ENCODE measurements around the gene OST4.

OST4 gene

GRCh38 chr2:27091746-27092695, 20.6 kb upstream of the OST4 start:
- no peak for TF ChIP-seq CTCF (conservative IDR thresholded peaks at IDR 0.05; ENCODE audit: low read depth, low read length)
- Histone ChIP-seq H4K20me1 (ENCODE audit: insufficient read depth) (no peaks in the 10 kb centered on the region), H3K9ac (no peak overlapping the region), H3K4me3 (IDR thresholded peaks at IDR 0.05; ENCODE audit: insufficient read depth, low read depth, low read length) (no peak overlapping the region), H3K36me3 (ENCODE audit: insufficient read depth) (no peaks in the 10 kb centered on the region), H3K79me2 (ENCODE audit: insufficient read depth, low read depth) (no peaks in the 10 kb centered on the region), H3K4me2 (no peak overlapping the region), H3K27ac (no peak overlapping the region), H3K4me1 (ENCODE audit: low read depth, poor library complexity, severe bottlenecking) (peaks cover 9% of the 10 kb centered on the region), H2AFZ (ENCODE audit: low read depth) (no peak overlapping the region), H3K27me3 (ENCODE audit: insufficient read depth, low read depth) (no peaks in the 10 kb centered on the region)

DNA sequence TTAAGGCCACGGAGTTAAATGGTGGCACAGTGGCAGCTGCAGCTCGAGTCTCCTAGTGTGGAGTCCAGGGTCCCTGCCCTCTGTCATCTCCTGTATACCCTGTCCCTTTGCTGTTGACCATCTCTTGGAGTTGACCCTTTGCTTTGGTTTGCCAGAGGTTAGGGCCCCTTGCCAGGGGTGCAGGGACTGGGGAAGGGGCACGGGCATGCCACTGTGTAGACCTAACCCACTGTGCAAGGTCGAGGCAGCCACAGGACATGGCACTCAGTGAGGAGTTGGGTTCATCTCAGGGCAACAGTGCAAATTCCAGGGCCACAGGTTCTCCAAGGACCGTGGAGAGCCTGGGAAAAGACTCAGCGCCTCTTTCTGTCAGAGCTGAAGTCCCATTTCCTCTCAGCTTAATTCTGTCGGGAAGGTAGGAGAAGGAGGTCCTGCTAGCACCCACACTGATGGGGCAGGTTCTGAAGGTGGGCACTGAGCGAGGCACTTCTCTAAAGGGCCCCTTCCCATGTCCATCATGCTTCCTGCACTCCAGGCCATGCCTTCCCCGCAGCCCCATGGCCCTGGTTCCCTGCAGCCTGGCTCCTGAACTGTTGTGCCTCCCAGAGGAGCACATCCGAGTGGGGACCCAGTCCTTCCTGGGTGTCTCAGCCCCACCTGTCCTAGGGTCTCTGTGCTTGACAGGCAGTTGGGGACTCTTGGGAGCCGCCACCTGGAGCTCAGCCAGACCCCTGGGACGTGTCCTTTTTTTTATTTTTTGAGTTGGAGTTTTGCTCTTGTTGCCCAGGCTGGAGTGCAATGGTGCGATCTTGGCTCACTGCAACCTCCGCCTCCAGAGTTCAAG, 17.9 kb upstream of the OST4 start:
- H3K36me3 ChIP-seq (ENCODE audit: insufficient read depth): no peaks in the 10 kb centered on the region
- H3K27ac ChIP-seq: no peak overlapping the region
- no peaks in the 10 kb centered on the region for H3K79me2 ChIP-seq (ENCODE audit: insufficient read depth, low read depth)
- H3K4me2 ChIP-seq: no peak overlapping the region
- no peak for TF ChIP-seq CTCF (conservative IDR thresholded peaks at IDR 0.05; ENCODE audit: low read depth, low read length)
- H3K27me3 ChIP-seq (ENCODE audit: insufficient read depth, low read depth): no peaks in the 10 kb centered on the region
- H2AFZ ChIP-seq (ENCODE audit: low read depth): no peak overlapping the region
- H3K9ac ChIP-seq: no peak overlapping the region
- no peaks in the 10 kb centered on the region for H4K20me1 ChIP-seq (ENCODE audit: insufficient read depth)
- H3K4me1 ChIP-seq (ENCODE audit: low read depth, poor library complexity, severe bottlenecking): peaks cover 9% of the 10 kb centered on the region
- H3K4me3 ChIP-seq (IDR thresholded peaks at IDR 0.05; ENCODE audit: insufficient read depth, low read depth, low read length): no peak overlapping the region

- H3K27ac ChIP-seq: no peak overlapping the region
- H3K4me2 ChIP-seq: no peak overlapping the region; the same call in 1 of the 2 replicates
- H4K20me1 ChIP-seq (ENCODE audit: insufficient read depth): no peaks in the 10 kb centered on the region
- no peak overlapping the region for H2AFZ ChIP-seq (ENCODE audit: low read depth)
- H3K4me1 ChIP-seq (ENCODE audit: low read depth, poor library complexity, severe bottlenecking): peaks cover 9% of the 10 kb centered on the region
- no peaks in the 10 kb centered on the region for H3K36me3 ChIP-seq (ENCODE audit: insufficient read depth)
- H3K9ac ChIP-seq: no peak overlapping the region
- TF ChIP-seq CTCF (conservative IDR thresholded peaks at IDR 0.05; ENCODE audit: low read depth, low read length): no peak
- H3K79me2 ChIP-seq (ENCODE audit: insufficient read depth, low read depth): no peaks in the 10 kb centered on the region
- no peak overlapping the region for H3K4me3 ChIP-seq (IDR thresholded peaks at IDR 0.05; ENCODE audit: insufficient read depth, low read depth, low read length)
- H3K27me3 ChIP-seq (ENCODE audit: insufficient read depth, low read depth): no peaks in the 10 kb centered on the region
Measured at GRCh38 chr2:27088634-27089033, 17.2 kb upstream of the OST4 start.

- Histone ChIP-seq H3K9ac (peak overlapping the region; percentile 60; the same call in 1 of the 2 replicates), H3K4me2 (peak overlapping the region; percentile 75), H3K79me2 (ENCODE audit: insufficient read depth, low read depth) (no peaks in the 10 kb centered on the region), H4K20me1 (ENCODE audit: insufficient read depth) (no peaks in the 10 kb centered on the region), H3K27me3 (ENCODE audit: insufficient read depth, low read depth) (no peaks in the 10 kb centered on the region), H3K27ac (no peak overlapping the region; the same call in 1 of the 2 replicates), H2AFZ (ENCODE audit: low read depth) (peak overlapping the region; percentile 83; the same call in 1 of the 2 replicates), H3K4me3 (IDR thresholded peaks at IDR 0.05; ENCODE audit: insufficient read depth, low read depth, low read length) (no peak overlapping the region), H3K36me3 (ENCODE audit: insufficient read depth) (no peaks in the 10 kb centered on the region), H3K4me1 (ENCODE audit: low read depth, poor library complexity, severe bottlenecking) (peaks cover 9% of the 10 kb centered on the region)
- TF ChIP-seq CTCF (conservative IDR thresholded peaks at IDR 0.05; ENCODE audit: low read depth, low read length): no peak
Measured at GRCh38 chr2:27087823-27088410, 16.5 kb upstream of the OST4 start.
